ENCODE results near the gene FADS2. TPM values are rescaled to one million over a fixed set of nuclear protein-coding genes. Genes with fewer than 3 reads are reported as not detected.

The FADS2 gene
- total and polyA plus RNA-seq, 10 of the 15 experiments (the other 5 are each of a cell fraction or from before 2014, with no cell fraction given) = 3.3 to 313 (median 149) TPM

DNA sequence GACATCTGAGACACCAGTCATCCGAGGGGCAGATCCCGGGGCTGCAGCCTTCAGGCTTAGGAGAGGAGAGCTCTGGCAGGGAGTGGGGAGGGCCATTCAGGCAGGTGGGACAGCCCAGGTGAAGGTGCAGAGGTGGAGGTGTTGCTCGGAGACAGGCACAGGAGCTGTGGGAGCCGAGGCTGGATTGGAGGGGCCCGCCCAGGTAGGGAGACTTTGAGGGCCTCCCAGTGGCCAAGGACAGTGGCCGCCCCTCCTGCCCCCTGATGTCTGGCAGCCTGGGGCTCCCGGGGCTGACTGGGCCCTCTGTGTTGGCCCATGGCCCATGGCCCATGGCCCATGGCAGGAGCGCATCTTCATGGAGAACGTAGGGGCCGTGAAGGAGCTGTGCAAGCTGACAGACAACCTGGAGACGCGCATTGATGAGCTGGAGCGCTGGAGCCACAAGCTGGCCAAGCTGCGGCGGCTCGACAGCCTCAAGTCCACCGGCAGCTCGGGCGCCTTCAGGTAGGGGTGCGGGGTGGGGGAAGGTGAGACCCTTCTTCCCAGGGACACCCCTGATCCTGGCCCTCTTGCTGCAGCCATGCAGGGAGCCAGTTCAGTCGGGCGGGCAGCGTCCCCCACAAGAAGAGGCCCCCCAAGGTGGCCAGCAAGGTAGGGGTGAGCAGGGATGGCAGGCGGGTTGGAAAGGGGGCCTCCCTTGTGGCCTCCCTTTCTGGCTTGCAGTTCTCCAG, 49.0 kb upstream of the FADS2 start:
- no peaks in the 10 kb centered on the region for H3K9me3 ChIP-seq (replicated peaks; ENCODE audit: control insufficient read depth, insufficient read depth, low read length)
- H3K4me3 ChIP-seq = no peak overlapping the region
- H3K9ac ChIP-seq (ENCODE audit: control insufficient read depth, insufficient read depth, low read length) = no peak overlapping the region
- ChIA-PET POLR2A (interaction anchor here (0.9 kb wide), 1 partner anchor 24 kb away, joined by 3 read pairs; no protein-coding TSS in a partner anchor), RAD21 (ENCODE audit: unreplicated experiment) (interaction anchor here (1.3 to 1.7 kb wide), 2 partner anchors 9 to 32 kb away, joined by 4 to 5 read pairs; no protein-coding TSS in a partner anchor), SMC1A (ENCODE audit: uncharacterized antibody, unreplicated experiment) (no interaction called here), CTCF (interaction anchor here (0.6 to 7.5 kb wide), 5 partner anchors 8 to 31 kb away, joined by 3 to 88 read pairs (median 4); no protein-coding TSS in a partner anchor)
- no peaks in the 10 kb centered on the region for H4K20me1 ChIP-seq (ENCODE audit: control insufficient read depth, insufficient read depth)
- H3K27ac ChIP-seq (ENCODE audit: control insufficient read depth, insufficient read depth) = no peak overlapping the region
- DNase-seq (ENCODE audit: low read depth, low spot score) = no peak
- TF ChIP-seq BCL11A (IDR thresholded peaks at IDR 0.05; ENCODE audit: low read depth, low read length) (no peak), SP1 (IDR thresholded peaks at IDR 0.05; ENCODE audit: low read depth, low read length) (no peak), GABPA (IDR thresholded peaks at IDR 0.05; ENCODE audit: low read depth) (no peak), WRNIP1 (IDR thresholded peaks at IDR 0.05; ENCODE audit: borderline replicate concordance, low read depth, low read length) (no peak), BACH1 (IDR thresholded peaks at IDR 0.05; ENCODE audit: borderline replicate concordance) (no peak), NFXL1 (IDR thresholded peaks at IDR 0.05; ENCODE audit: borderline replicate concordance) (no peak), IKZF2 (IDR thresholded peaks at IDR 0.05) (no peak), ESRRA (IDR thresholded peaks at IDR 0.05; ENCODE audit: low read length) (no peak), FOXM1 (IDR thresholded peaks at IDR 0.05; ENCODE audit: low read depth, low read length) (no peak)
- TF ChIP-seq, protein P1, sequence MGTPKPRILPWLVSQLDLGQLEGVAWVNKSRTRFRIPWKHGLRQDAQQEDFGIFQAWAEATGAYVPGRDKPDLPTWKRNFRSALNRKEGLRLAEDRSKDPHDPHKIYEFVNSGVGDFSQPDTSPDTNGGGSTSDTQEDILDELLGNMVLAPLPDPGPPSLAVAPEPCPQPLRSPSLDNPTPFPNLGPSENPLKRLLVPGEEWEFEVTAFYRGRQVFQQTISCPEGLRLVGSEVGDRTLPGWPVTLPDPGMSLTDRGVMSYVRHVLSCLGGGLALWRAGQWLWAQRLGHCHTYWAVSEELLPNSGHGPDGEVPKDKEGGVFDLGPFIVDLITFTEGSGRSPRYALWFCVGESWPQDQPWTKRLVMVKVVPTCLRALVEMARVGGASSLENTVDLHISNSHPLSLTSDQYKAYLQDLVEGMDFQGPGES (IDR thresholded peaks at IDR 0.05) = no peak
- TF ChIP-seq, protein P2, sequence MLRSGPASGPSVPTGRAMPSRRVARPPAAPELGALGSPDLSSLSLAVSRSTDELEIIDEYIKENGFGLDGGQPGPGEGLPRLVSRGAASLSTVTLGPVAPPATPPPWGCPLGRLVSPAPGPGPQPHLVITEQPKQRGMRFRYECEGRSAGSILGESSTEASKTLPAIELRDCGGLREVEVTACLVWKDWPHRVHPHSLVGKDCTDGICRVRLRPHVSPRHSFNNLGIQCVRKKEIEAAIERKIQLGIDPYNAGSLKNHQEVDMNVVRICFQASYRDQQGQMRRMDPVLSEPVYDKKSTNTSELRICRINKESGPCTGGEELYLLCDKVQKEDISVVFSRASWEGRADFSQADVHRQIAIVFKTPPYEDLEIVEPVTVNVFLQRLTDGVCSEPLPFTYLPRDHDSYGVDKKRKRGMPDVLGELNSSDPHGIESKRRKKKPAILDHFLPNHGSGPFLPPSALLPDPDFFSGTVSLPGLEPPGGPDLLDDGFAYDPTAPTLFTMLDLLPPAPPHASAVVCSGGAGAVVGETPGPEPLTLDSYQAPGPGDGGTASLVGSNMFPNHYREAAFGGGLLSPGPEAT (IDR thresholded peaks at IDR 0.05; ENCODE audit: low read depth) = no peak
- TF ChIP-seq, protein P3, sequence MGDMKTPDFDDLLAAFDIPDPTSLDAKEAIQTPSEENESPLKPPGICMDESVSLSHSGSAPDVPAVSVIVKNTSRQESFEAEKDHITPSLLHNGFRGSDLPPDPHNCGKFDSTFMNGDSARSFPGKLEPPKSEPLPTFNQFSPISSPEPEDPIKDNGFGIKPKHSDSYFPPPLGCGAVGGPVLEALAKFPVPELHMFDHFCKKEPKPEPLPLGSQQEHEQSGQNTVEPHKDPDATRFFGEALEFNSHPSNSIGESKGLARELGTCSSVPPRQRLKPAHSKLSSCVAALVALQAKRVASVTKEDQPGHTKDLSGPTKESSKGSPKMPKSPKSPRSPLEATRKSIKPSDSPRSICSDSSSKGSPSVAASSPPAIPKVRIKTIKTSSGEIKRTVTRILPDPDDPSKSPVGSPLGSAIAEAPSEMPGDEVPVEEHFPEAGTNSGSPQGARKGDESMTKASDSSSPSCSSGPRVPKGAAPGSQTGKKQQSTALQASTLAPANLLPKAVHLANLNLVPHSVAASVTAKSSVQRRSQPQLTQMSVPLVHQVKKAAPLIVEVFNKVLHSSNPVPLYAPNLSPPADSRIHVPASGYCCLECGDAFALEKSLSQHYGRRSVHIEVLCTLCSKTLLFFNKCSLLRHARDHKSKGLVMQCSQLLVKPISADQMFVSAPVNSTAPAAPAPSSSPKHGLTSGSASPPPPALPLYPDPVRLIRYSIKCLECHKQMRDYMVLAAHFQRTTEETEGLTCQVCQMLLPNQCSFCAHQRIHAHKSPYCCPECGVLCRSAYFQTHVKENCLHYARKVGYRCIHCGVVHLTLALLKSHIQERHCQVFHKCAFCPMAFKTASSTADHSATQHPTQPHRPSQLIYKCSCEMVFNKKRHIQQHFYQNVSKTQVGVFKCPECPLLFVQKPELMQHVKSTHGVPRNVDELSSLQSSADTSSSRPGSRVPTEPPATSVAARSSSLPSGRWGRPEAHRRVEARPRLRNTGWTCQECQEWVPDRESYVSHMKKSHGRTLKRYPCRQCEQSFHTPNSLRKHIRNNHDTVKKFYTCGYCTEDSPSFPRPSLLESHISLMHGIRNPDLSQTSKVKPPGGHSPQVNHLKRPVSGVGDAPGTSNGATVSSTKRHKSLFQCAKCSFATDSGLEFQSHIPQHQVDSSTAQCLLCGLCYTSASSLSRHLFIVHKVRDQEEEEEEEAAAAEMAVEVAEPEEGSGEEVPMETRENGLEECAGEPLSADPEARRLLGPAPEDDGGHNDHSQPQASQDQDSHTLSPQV (IDR thresholded peaks at IDR 0.05) = no peak
- TF ChIP-seq, protein P4, sequence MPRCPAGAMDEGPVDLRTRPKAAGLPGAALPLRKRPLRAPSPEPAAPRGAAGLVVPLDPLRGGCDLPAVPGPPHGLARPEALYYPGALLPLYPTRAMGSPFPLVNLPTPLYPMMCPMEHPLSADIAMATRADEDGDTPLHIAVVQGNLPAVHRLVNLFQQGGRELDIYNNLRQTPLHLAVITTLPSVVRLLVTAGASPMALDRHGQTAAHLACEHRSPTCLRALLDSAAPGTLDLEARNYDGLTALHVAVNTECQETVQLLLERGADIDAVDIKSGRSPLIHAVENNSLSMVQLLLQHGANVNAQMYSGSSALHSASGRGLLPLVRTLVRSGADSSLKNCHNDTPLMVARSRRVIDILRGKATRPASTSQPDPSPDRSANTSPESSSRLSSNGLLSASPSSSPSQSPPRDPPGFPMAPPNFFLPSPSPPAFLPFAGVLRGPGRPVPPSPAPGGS (IDR thresholded peaks at IDR 0.05; ENCODE audit: borderline replicate concordance, insufficient read depth, low read depth, low read length, poor library complexity, severe bottlenecking) = no peak
- in situ Hi-C loops (cut with MboI) (no loop called here), intact Hi-C loops (cut with micrococcal nuclease; ENCODE audit: unreplicated experiment) (no loop called here)
- WGBS (ENCODE audit: insufficient coverage, insufficient replicate concordance, low lambda C conversion rate, missing lambda C conversion rate) = 75% methylated on average over 22 of the region's 24 CpGs
- H3K36me3 ChIP-seq (ENCODE audit: control insufficient read depth in 2 of 2, insufficient read depth in 2 of 2, low read length in 1 of 2) = no peaks in the 10 kb centered on the region; a peak in 1 of 4 replicates
- no peak for FAIRE-seq
- no TSS peak for BruUV-seq (replicated peaks)
- H3K4me2 ChIP-seq (ENCODE audit: control insufficient read depth, insufficient read depth) = no peak overlapping the region
- H3K4me1 ChIP-seq (ENCODE audit: control insufficient read depth, insufficient read depth, low read length) = no peaks in the 10 kb centered on the region; the same call in 1 of the 2 replicates
- H3K79me2 ChIP-seq (ENCODE audit: control insufficient read depth, insufficient read depth, low read length) = no peaks in the 10 kb centered on the region
- no peak overlapping the region for H2AFZ ChIP-seq (ENCODE audit: control insufficient read depth, low read depth, low read length)
- ATAC-seq = no peak
- no peaks in the 10 kb centered on the region for H3K27me3 ChIP-seq (replicated peaks in 1 of 2; ENCODE audit: control insufficient read depth in 2 of 2, insufficient read depth in 2 of 2, low read length in 1 of 2)

Measured in GM12878 (cell line).